HG03575 (cell line): ENCODE measurements around the gene XPC.
A peak's percentile ranks its signal among the peaks of the same experiment; 100 is the strongest.

ENCODE experiments used
- ATAC-seq: cut with Tn5 transposase; IDR thresholded peaks from one replicate; pipeline ENCODE4 v1.9.1; 2021; ENCODE audit not compliant: unreplicated experiment, insufficient number of reproducible peaks, low FRiP score; ENCODE audit errors: extremely low read depth

XPC gene

DNA sequence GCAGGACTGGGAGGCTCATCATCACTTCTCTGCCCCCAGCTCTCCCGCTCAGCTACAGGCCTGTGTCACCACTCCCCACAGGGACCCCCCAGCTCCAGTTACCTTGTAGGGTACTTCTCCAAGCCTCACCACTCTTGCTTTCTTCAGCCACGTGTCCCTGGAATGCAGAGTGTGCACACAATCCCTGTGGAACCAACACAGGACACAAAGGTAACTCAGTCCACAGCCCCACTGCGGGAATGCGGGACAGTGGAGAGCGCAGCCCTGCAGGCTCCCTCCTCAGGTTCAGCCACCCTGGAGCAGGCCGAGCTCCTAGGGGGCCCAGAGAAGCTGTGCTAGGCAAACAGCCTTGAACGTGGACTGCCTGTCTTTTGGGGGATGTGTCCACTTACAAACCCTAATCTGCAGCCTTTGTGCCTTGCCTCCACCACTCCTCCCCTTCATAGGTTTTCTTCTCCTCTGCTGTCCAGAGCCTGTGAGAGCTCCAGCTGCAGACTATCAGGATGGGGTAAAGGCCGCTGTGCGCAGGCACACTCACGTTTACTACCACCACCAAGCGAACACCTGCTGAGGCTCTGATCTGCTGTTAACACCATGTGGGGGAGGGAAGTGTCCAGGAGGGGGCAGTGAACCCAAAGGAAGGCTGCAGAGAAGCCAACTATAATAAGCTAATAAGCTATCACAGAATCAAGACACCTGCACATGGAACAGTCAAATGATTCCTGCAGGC, 26.0 kb downstream of the XPC start:
- ATAC-seq, result no peak

DNA sequence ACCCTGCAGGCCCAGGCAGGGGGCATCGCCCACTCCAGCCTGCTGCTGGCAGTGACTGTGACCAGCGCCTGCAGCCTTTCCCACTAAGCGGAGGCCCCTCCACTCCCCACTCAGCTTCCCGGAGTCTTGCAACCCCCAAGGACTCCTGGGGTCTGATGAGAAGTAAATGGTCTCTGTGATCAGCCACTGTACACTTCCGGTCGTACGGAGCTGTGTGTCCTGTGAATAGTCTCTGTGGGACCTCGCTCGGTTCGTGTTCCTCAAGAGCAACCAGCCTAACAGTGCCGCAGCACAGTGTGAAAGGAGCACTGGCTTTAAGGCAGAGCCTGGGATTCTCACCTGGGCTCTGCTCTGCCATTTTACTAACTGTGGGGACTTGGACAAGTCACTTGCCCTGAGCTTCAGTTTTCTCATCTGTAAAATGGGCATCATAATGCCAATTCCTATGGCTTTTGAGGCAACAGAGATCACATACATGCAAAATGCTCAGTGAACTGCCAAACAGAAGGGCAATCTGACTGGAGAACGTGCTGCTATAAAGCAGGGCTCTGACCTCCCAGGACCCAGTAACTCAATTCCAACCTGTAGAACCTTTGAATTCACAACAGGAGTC, 26.8 kb downstream of the XPC start:
- no peak for ATAC-seq

DNA sequence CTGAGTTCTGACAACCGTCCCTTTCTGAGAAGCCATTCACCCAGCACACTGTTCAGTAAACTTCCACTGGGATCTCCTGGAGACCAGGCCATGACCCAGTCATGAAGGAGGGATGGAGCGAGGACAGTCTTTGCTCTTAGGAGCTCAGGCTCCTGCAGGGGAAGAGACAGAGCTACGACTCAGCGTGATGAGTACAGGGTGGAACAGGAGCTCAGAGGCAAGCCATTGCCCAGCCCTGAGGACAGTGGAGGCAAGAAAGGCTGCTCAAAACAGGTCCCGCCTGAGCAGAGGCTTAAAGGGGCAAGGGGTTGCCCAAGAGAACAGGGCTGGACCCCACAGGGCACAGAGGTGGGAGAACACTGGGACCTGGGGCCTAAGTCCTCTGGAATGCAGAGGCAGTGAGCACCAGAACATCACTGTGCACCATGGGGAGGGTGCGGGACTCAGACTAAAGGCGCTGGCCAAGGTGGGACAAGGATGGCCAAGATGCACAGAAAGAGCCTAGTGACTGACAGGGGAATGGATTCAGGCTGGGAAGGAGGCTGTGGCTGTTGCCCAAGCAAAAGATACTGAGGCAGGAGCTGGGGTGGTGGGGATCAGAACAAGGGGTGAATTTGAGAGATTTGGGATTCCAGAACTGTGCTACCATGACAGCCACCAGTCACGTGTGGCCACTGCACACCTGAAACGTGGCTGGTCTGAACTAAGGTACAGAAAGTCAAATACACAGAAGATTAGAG, 27.7 kb downstream of the XPC start:
- no peak for ATAC-seq

DNA sequence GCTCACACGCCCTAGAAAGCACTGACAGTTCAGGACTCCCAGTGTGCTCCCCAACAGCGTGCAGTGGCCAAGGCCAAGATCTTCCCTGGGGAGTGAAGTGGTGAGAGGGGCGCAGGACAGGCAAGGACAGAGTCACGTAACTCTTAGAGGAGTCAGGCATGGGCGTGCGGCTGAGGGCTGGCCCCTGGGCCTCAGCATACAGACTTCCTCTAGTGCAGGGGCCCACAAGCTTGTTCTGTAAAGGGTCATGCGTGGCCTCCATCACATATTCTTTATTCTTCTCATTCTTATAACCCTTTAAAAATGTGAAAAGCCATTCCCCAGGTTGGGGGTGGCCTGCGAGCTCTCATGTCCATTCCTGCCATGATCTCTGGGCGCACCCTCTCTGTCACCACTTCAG, 28.3 kb downstream of the XPC start:
- no peak for ATAC-seq

DNA sequence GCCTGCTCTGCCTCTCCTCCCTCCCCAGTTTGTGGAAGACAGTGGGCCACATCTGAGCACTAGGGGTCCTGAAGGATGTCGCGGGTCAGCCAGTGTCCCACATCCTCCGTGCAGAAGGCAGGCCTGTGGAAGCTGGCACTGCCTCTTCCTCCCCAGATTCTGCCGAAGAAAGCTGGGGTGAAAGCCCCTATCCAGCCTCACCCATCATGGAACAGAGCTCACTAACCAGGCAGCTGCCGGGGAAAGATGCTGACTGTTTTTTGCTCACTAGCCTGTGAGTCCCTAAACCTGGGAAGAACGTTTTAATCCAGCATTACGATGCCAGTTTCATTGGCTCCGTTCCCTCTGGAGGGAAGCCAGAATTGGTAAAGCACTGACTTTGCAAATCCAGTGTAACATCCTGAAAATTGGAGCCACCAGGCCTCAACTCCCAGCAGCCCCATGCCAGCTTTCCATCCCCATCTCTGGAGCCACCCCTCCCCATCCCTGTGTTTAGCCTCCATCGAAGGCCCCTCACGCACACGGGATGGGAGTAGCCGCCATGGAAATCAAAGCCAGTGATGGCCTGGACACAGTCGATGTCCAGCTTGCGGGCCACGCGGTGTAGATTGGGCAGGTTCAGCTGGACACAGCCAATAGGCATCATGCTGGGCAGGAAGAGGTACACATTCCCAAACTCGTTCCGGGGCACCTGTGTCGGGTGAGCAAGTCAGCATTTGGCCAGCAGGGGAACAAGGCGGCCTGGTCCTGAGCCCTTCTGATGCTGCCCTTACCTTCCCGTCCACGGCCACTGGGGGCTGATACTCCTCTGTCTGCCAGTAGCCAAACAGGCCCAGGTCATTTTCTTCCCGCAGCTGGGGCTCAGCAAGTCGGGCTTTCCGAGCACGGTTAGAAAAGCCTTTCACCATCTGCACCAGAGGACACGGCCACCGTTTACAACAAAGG, 30.1 kb downstream of the XPC start:
- ATAC-seq, result no peak

DNA sequence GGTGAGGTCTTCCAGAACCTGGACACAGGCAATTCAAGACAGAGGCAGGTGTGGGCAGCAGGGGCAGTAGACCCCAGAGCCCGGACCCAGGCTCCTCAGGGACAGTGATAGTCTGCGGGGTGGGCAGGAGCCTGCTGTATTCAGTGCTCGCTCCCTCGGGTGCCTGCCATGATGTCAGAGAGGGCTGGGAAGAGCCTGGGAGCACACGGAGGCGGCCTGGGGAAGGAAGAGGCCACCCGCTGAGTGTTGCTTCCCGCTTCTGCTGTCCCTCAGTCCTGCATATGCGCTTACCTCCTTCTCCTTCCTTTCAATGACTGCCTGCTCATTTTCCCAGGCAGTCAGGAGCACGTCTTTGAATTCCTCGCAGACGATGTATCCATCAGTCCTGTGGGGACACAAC, 30.8 kb downstream of the XPC start:
- ATAC-seq, result no peak

DNA sequence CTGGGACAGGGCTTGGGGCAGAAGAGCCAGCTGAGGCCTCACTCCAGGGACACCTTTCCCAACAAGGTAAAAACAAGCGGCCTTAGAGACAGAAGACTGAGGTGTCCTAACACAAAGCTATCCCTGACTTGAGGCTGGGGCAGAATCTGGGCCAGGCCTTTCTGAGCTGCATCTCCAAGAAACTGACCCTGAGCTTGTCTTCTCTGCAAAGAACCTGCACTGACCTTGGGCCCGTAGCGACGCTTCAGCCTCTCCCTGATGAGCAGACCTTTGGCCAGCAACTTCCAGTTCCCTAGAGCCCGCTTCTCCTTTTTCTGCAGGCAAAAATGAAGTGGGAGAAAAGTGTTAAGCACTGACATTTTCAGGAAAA, 31.4 kb downstream of the XPC start:
- no peak for ATAC-seq

DNA sequence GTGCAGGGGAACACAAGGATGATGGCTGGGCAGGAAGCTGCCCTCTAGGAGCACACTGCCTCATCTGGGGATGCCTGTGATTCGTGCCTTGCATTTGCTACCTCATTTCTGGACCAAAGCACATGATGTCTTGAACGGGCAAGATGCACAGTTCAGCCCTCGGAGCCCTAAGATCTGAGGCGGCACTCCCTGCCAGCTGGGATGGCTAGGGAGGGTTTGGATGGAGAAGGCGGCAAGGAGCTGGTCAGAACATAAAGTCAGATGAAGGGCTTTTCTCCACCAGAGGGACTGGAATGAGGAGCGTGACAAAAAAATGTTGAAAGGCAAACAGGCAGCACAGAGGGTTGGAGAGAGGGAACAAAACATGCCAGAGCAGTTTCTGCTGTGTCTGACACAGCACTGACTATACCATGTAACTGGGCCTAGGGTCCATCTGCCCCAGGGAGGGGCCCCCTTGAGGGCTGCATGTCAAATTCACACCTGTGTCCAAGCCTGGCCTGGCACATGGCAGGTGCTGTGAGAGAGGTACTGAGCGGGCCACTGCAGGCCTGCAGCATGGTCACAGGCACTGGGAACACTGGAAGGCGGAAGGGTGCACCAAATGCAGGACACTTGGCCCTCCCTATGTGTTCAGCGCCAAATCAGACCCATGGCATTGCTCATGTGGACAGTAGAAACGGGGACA, 31.9 kb downstream of the XPC start:
- ATAC-seq, result no peak

DNA sequence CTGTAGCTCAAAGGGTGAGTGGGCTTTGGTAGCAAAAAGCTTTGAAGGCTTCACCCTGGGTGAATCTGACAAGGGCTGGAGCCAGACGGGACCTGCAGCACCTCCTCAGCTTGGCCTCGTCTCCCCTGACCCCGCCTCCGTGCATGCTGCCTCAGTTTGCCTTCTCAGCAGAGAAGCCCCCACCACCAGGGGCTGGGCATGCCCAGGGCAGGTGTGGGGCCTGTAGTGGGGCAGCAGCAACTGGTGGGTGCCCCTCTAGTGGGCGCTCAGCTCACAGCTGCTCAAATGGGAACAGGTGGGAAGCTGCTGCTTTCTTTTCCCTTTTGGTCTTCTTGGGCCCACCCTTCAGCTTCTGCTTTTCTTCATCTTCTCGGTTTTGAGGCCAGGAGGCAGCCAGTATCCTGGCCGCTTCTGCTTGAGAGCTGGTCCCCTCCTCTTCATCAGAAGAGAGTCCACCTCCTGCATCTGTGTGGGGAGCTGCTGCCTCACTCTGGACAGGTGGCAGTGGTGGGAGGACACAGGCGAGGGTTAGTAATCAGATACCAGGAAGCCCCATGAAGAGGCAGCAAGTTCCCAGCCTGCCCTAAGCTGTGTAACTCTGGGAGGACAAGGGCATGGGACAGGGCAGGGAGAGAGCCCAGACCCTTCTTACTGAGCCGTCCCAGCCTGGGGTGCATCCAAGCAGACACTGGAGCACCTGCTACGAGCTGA, 32.6 kb downstream of the XPC start:
- no peak for ATAC-seq

DNA sequence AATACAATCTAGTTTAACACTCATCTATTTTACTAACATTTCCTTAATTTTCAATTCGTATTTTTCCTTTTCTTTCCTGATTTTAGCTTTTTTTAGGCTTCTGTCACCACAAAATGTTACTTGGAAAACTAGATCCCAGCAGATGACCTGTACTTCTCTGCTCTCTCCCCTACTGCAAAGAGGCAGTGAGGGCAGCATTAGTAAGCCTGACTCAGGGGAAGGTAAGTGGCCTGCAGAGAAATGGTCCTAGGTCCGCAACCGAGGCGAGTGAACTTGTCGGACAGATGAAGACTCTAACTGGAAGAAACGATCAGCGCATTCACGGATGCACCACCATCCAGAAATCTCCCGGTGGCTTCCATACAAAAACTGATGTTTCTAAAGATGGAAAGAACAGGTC, 33.2 kb downstream of the XPC start:
- no peak for ATAC-seq

DNA sequence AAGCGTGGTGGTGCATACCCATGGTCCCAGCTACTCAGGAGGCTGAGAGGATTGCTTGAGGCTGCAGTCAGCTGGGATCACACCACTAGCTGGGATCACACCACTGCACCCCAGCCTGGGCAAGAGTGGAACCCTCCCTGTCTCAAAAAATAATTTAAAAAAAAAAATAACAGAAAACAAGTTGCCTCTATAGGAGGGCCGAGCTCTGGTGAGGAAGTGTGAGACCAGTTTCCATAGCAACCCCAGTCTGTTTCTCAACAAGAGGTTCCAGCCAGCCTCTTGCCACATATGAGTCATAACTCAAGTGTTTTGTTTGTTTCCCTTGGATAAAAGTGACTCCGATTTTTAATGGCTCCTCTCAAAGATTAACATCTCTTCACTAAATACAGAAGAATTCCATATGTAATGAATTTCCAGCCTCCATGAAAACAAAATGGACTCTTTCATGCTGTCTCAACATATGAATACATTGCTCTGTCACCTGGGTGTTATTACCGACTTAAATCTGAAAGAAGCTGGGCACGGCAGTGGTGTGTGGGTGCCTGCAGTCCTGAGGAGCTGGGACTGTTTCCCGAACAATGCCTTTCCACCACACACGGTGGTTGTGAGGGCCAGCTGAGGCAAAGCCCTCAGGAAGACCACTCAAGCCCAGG, 33.9 kb downstream of the XPC start:
- peak; percentile 86 for ATAC-seq

DNA sequence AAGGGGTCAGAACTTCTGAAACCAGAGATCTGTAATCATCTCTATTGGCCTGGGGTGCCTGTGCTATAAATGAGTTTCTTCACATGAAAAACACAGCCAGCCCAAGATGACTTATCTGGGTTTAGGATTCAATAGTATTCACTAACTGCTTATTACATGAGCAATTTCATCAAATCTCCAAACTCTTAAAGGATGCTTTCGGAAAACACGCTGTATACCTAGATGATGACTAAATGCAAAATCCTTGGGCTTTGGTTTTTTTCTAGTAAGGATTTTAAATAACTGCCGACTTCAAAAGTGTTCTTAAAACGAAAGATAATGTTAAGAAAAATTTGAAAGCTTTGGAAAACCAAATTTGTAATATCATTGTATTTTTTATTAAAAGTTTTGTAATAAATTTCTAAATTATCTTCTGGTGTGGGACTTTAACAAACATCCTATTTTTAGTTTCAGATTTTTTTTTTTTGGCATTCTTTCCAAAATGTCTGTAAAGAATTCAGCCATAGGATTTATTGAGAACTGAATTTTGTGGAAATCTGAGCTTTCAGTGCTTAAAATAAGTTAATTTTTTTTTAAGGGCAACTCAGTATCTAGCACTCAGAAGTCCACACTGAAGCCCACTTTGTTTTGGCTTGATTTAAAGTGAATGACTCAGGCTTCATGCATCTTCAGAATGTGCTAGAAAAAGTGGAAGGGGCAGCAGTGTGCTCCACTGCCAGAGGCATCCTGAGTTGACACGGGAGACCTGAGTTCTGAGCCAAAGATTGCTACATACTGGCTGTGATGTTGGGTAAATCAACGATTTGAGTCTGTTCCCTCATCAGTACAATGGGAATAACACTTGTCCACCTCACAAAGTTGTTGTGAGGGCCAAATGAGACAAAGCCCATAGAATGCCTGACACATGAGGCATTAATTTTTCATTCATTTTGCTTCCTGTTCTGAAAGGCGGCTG, 34.9 kb downstream of the XPC start:
- no peak for ATAC-seq

DNA sequence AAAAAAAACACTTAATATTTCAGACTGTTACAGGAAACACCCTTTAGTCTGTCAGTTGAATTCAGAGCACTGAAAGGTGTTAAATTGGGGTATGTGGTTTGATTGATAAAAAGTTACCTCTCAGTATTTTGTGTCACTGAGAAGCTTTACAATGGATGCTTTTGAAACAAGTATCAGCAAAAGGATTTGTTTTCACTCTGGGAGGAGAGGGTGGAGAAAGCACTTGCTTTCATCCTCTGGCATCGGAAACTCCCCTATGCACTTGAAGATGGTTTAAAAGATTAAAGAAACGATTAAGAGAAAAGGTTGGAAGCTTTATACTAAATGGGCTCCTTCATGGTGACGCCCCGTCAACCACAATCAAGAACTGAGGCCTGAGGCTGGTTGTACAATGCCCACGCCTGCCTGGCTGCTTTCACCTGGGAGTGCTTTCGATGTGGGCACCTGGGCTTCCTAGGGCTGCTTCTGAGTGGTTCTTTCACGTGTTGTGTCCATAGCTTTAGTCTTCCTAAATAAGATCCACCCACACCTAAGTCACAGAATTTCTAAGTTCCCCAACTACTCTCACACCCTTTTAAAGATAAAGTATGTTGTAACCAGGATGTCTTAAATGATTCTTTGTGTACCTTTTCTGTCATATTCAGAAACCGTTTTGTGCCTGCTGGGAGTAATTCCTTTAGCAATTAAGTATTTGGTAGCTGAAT, 35.7 kb downstream of the XPC start:
- no peak for ATAC-seq

DNA sequence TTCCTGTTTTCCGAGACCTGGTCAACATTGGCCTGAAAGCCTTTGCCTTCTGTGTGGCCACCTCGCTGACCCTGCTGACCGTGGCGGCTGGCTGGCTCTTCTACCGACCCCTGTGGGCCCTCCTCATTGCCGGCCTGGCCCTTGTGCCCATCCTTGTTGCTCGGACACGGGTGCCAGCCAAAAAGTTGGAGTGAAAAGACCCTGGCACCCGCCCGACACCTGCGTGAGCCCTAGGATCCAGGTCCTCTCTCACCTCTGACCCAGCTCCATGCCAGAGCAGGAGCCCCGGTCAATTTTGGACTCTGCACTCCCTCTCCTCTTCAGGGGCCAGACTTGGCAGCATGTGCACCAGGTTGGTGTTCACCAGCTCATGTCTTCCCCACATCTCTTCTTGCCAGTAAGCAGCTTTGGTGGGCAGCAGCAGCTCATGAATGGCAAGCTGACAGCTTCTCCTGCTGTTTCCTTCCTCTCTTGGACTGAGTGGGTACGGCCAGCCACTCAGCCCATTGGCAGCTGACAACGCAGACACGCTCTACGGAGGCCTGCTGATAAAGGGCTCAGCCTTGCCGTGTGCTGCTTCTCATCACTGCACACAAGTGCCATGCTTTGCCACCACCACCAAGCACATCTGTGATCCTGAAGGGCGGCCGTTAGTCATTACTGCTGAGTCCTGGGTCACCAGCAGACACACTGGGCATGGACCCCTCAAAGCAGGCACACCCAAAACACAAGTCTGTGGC, 36.6 kb downstream of the XPC start:
- ATAC-seq, result no peak

DNA sequence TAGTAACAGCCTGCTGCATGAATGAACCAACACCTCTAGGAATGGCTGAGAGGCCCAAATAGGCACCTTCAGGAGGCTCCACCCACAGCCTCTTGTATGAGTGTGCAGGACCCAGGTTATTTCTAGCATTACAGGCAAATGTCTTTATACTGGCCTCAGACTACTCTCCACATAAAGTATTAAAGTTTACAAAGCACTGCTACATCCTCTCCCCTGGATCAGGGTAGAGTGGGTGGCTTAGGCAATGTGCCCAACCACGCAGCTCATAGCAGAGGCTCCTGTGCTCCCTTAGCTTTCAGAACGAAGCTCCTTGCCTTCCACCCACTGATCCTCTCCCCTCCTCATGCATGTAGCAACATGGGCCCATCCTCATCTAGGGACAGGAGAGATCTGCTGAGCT, 37.3 kb downstream of the XPC start:
- no peak for ATAC-seq

DNA sequence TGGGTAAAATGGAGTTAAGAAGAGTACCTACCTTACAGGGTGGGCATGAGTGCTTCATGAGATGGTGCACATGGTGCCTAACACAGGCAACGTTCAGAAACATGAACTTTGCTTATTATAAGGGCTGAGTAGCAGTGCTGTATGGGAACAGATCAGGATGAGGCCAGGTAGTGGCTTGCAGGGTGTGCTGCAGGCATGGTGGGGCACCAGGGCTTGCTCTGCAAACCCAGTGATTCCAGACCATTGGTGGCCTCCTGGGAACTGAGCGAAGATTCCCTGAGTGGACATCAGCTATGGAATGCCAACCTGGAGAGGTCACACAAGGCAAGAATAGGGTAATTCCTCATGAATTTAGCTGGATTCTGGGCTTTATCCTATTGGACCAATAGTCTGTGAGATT, 37.7 kb downstream of the XPC start:
- no peak for ATAC-seq
